ENCODE measurements around the gene DMBX1. TPM values are rescaled to one million over a fixed set of nuclear protein-coding genes. Genes with fewer than 3 reads are reported as not detected.

Gene DMBX1
- total and polyA plus RNA-seq, 2 donors (not counting 1 experiment from before 2014, with no cell fraction given) = not detected

DNA sequence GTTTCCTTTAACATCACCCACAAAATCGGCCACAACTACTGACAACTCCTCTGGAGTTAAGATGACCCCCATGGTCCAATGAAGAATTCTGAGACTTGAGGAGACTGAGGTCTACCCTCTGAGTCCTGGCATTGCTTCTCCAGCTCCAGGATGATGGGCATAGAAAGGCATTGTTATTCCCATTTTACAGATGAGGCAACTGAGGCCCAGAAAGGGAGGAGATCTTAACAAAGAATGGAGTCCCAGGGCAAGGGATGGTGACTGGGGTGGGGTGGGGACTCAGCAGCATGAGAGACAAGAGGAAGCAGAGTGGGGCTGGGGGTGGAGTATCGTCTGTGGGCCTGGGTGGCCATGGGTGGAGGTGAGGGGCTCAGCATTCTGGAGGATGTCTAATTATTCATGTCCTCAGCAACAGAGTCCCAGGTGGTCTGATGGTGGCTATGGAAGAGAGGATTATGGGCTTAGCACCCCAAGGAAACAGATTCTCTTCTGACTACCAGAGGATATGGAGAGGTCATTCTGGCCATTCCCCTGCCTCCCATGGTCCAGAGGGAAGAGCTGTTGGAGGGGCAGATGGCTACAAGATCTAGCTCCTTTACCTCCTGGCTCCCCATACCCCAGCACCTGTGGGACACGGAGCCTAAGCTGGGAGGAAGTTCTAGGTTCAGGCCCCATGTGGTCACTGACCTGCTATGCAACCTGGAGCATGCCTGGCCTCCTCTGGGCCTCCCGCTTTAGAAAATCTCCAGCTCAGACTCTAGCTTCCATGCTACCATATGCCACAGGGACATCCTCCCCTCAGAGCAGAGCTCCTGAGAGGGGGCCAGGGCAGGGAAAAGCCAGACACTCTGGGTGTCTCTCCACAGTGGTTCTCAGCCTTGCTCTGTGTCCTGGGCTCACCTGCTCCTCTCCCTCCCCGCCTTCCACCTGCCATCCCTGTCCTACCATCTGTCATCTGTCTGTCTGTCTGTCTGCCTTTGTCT, 37.4 kb upstream of the DMBX1 start:
- Mint-ChIP-seq H3K9me3 (ENCODE audit: insufficient read depth) (no peaks in the 10 kb centered on the region), H3K27me3 (peaks cover 57% of the 10 kb centered on the region), H3K27ac (no peak overlapping the region), H3K4me3 (no peak overlapping the region), H3K4me1 (peaks cover 11% of the 10 kb centered on the region)
- ChIA-PET CTCF (interaction anchor here (1.0 to 1.4 kb wide), 3 partner anchors 10 to 273 kb away, joined by 3 read pairs; no protein-coding TSS in a partner anchor), POLR2A (no interaction called here)
- intact Hi-C loops (cut with micrococcal nuclease) = no loop called here
- no peak overlapping the region for H3K27ac ChIP-seq (ENCODE audit: low read length in 2 of 2)
- no peaks in the 10 kb centered on the region for H4K20me1 ChIP-seq (ENCODE audit: control insufficient read depth, insufficient read depth, low read length, poor library complexity, severe bottlenecking)
- DNase-seq (no peak), ATAC-seq (ENCODE audit: low read depth) (no peak)
- no peaks in the 10 kb centered on the region for H3K79me2 ChIP-seq (ENCODE audit: control insufficient read depth, insufficient read depth, low read length)
- 80% methylated on average over 2 of the region's 5 CpGs for WGBS (ENCODE audit: insufficient coverage)
- peaks cover 6 to 7% of the 10 kb centered on the region in 2 donors for H3K4me1 ChIP-seq (ENCODE audit: control insufficient read depth in 2 of 2, insufficient read depth in 2 of 2, low read length in 2 of 2)
- H3K27me3 ChIP-seq (replicated peaks in 1 of 4; ENCODE audit: control extremely low read depth in 1 of 4, control insufficient read depth in 3 of 4, insufficient read depth in 4 of 4, low read length in 3 of 4) = peaks cover 0 to 47% (median 11%) of the 10 kb centered on the region in 4 experiments
- peaks cover 0 to 3% (median 0%) of the 10 kb centered on the region in 3 donors for H3K9me3 ChIP-seq (ENCODE audit: control extremely low read depth in 1 of 3, control insufficient read depth in 2 of 3, insufficient read depth in 1 of 3, low read length in 2 of 3)
- no peak overlapping the region for H2AFZ ChIP-seq (ENCODE audit: insufficient read depth, low read depth, low read length, poor library complexity, severe bottlenecking)
- H3K4me3 ChIP-seq (ENCODE audit: control extremely low read depth in 1 of 5, extremely low read depth in 1 of 5, insufficient read depth in 1 of 5, low read depth in 2 of 5, low read length in 4 of 5) = no peak overlapping the region
- no peak overlapping the region for H3K4me2 ChIP-seq (replicated peaks; ENCODE audit: low read depth, low read length, poor library complexity, severe bottlenecking)
- no peak for TF ChIP-seq EZH2 (IDR thresholded peaks at IDR 0.05; ENCODE audit: borderline replicate concordance, insufficient read depth, low read depth, low read length, poor library complexity, severe bottlenecking)
- no peak overlapping the region for H3K9ac ChIP-seq (ENCODE audit: low read length)
- no peaks in the 10 kb centered on the region for H3K36me3 ChIP-seq (replicated peaks in 1 of 2; ENCODE audit: control extremely low read depth in 1 of 2, control insufficient read depth in 1 of 2, extremely low read depth in 1 of 2, insufficient read depth in 2 of 2, low read length in 1 of 2)

- H3K4me1 Mint-ChIP-seq = peaks cover 5% of the 10 kb centered on the region
- intact Hi-C loops (cut with micrococcal nuclease) = no loop called here
- Histone ChIP-seq H2AFZ (ENCODE audit: insufficient read depth, low read depth, low read length, poor library complexity, severe bottlenecking) (no peak overlapping the region), H3K79me2 (ENCODE audit: control insufficient read depth, insufficient read depth, low read length) (no peaks in the 10 kb centered on the region), H3K9ac (ENCODE audit: low read length) (no peak overlapping the region), H3K4me2 (replicated peaks; ENCODE audit: low read depth, low read length, poor library complexity, severe bottlenecking) (no peak overlapping the region), H4K20me1 (ENCODE audit: control insufficient read depth, insufficient read depth, low read length, poor library complexity, severe bottlenecking) (no peaks in the 10 kb centered on the region), H3K27ac (ENCODE audit: low read length in 2 of 2) (no peak overlapping the region), H3K4me3 (ENCODE audit: control extremely low read depth in 1 of 5, extremely low read depth in 1 of 5, insufficient read depth in 1 of 5, low read depth in 2 of 5, low read length in 4 of 5) (no peak overlapping the region), H3K9me3 (ENCODE audit: control extremely low read depth in 1 of 3, control insufficient read depth in 2 of 3, insufficient read depth in 1 of 3, low read length in 2 of 3) (peaks cover 0 to 3% (median 0%) of the 10 kb centered on the region in 3 donors), H3K36me3 (replicated peaks in 1 of 2; ENCODE audit: control extremely low read depth in 1 of 2, control insufficient read depth in 1 of 2, extremely low read depth in 1 of 2, insufficient read depth in 2 of 2, low read length in 1 of 2) (no peaks in the 10 kb centered on the region), H3K4me1 (ENCODE audit: control insufficient read depth in 2 of 2, insufficient read depth in 2 of 2, low read length in 2 of 2) (peaks cover 5 to 6% of the 10 kb centered on the region in 2 donors), H3K27me3 (replicated peaks in 1 of 4; ENCODE audit: control extremely low read depth in 1 of 4, control insufficient read depth in 3 of 4, insufficient read depth in 4 of 4, low read length in 3 of 4) (peaks cover 0 to 40% (median 7%) of the 10 kb centered on the region in 4 experiments)
- no peak overlapping the region for H3K27ac Mint-ChIP-seq
- DNase-seq (no peak), ATAC-seq (ENCODE audit: low read depth) (no peak)
- peaks cover 56% of the 10 kb centered on the region for H3K27me3 Mint-ChIP-seq
- 74% methylated on average over 5 of the region's 15 CpGs for WGBS (ENCODE audit: insufficient coverage)
- TF ChIP-seq EZH2 (IDR thresholded peaks at IDR 0.05; ENCODE audit: borderline replicate concordance, insufficient read depth, low read depth, low read length, poor library complexity, severe bottlenecking) (no peak), CTCF (IDR thresholded peaks at IDR 0.05) (no peak)
- POLR2A ChIA-PET = no interaction called here
- CTCF ChIA-PET = interaction anchor here (0.8 kb wide), 1 partner anchor 11 kb away, joined by 3 read pairs; no protein-coding TSS in a partner anchor
- H3K9me3 Mint-ChIP-seq (ENCODE audit: insufficient read depth) = no peaks in the 10 kb centered on the region
- no peak overlapping the region for H3K4me3 Mint-ChIP-seq
These were observed 36.7 kb upstream of the DMBX1 start for GRCh38 chr1:46452931-46453325.
